HG03442 (cell line): ENCODE results near the gene WNT4.

ENCODE experiments used
- ATAC-seq: cut with Tn5 transposase; IDR thresholded peaks from one replicate; pipeline ENCODE4 v1.9.1; 2021; ENCODE audit warnings: mild to moderate bottlenecking, moderate library complexity; ENCODE audit not compliant: unreplicated experiment

Gene WNT4

GRCh38 chr1:22089134-22089571 lies 53.7 kb downstream of the WNT4 start:
- ATAC-seq: no peak

GRCh38 chr1:22088331-22088730 lies 54.6 kb downstream of the WNT4 start:
- ATAC-seq: no peak

GRCh38 chr1:22080191-22080590 lies 62.7 kb downstream of the WNT4 start:
- no peak for ATAC-seq

GRCh38 chr1:22078133-22078532 lies 64.8 kb downstream of the WNT4 start:
- ATAC-seq: no peak

- no peak for ATAC-seq
Measured at GRCh38 chr1:22077728-22078127, 65.2 kb downstream of the WNT4 start.

GRCh38 chr1:22076346-22076745 lies 66.6 kb downstream of the WNT4 start:
- no peak for ATAC-seq

- no peak for ATAC-seq
Measured at GRCh38 chr1:22075718-22076117, 67.2 kb downstream of the WNT4 start.

GRCh38 chr1:22074803-22075202 lies 68.1 kb downstream of the WNT4 start:
- ATAC-seq: no peak

GRCh38 chr1:22071511-22071910 lies 71.4 kb downstream of the WNT4 start:
- ATAC-seq: no peak
